ENCODE results near the gene MORN5. TPM values are rescaled to one million over a fixed set of nuclear protein-coding genes. Genes with fewer than 3 reads are reported as not detected.

MORN5 gene
- total and polyA plus RNA-seq, 2 experiments from 2014 or later, result not detected

GRCh38 chr9:122195875-122196274 is 36.2 kb downstream of the MORN5 start (continued):
- TF ChIP-seq ZNF462 (CRISPR knock-in tag; IDR thresholded peaks at IDR 0.05), result no peak
- no peak for TF ChIP-seq STAT1 (IDR thresholded peaks at IDR 0.05; ENCODE audit: unreplicated experiment)
- TF ChIP-seq ZNF114 (CRISPR knock-in tag; IDR thresholded peaks at IDR 0.05), result no peak
- no peak for TF ChIP-seq POLR2AphosphoS5 (IDR thresholded peaks at IDR 0.05; ENCODE audit: low read depth)
- TF ChIP-seq NANOG (IDR thresholded peaks at IDR 0.05; ENCODE audit: borderline replicate concordance), result no peak
- TF ChIP-seq CREB1 (CRISPR knock-in tag; IDR thresholded peaks at IDR 0.05; ENCODE audit: low read depth), result no peak
- no peak for TF ChIP-seq CTCF (conservative IDR thresholded peaks at IDR 0.05; ENCODE audit: low read depth in 2 of 2)
- TF ChIP-seq ETS1 (IDR thresholded peaks at IDR 0.05), result no peak
